Measurements from ENCODE around the gene ABHD5. TPM values are rescaled to one million over a fixed set of nuclear protein-coding genes. Genes with fewer than 3 reads are reported as not detected.

Gene ABHD5
- 13.8 and 18.3 TPM in 2 replicates for total RNA-seq (2013; cell fraction: nucleolus; rRNA removed)
- total RNA-seq (2014; rRNA removed) (6.9 and 10.5 TPM in 2 replicates), total RNA-seq (2014; rRNA removed; fragmentation: Illumina TruSeq; extraction: Trizol) (9.8 and 10.7 TPM in 2 replicates), total RNA-seq (2021) (7.7 and 8.1 TPM in 2 replicates), polyA plus RNA-seq (2011; rRNA removed) (24.4 and 29.4 TPM in 2 replicates), polyA plus RNA-seq (2014; fragmentation: Illumina TruSeq; extraction: Trizol) (9.7 and 11.5 TPM in 2 replicates), polyA plus RNA-seq (2014; fragmentation: Nextera tagmentation; extraction: Ambion mirVana) (1 to 10 TPM; 5.5 to 6.8 TPM), polyA plus RNA-seq (2014; rRNA removed) (8.1 and 8.2 TPM in 2 replicates), polyA plus RNA-seq (2016; fragmentation: Nextera tagmentation; extraction: Ambion mirVana) (10 to 100 TPM; 11.3 to 12.0 TPM), polyA minus RNA-seq (2011; rRNA and poly(A)+ RNA removed) (20.2 and 22.2 TPM in 2 replicates), Bru-seq, nascent RNA (percentile 72 among the genes with signal in this experiment), BruChase-seq, experiment 1, labeled RNA remaining after a 6-hour chase (percentile 68 among the genes with signal in this experiment), BruChase-seq, experiment 2, labeled RNA remaining after a 2-hour chase (percentile 77 among the genes with signal in this experiment)
- polyA plus RNA-seq (2011; ENCODE audit: low read depth) = 3.6 TPM
- 13.5 and 14.0 TPM in 2 replicates for polyA plus RNA-seq (2011; cell fraction: cytosol; rRNA removed)
- polyA plus RNA-seq (2011; cell fraction: nucleus; rRNA removed) = 13.4 and 14.8 TPM in 2 replicates
- 4.8 TPM in 2 replicates for polyA plus RNA-seq (2012)
- polyA minus RNA-seq (2011; cell fraction: cytosol; rRNA and poly(A)+ RNA removed) = 7.8 TPM in 2 replicates
- 8.2 and 18.8 TPM in 2 replicates for polyA minus RNA-seq (2011; cell fraction: nucleus; rRNA and poly(A)+ RNA removed)
- long read RNA-seq, experiment 1, full-length matches to known transcripts = 16 of 21 reads
- long read RNA-seq, experiment 1, partial matches to known transcripts = 1 of 21 reads
- long read RNA-seq, experiment 1, other reads (novel, unspliced or antisense) = 4 of 21 reads
- long read RNA-seq, experiment 2, full-length matches to known transcripts = 123 of 135 reads
- long read RNA-seq, experiment 2, partial matches to known transcripts = 1 of 135 reads
- long read RNA-seq, experiment 2, other reads (novel, unspliced or antisense) = 11 of 135 reads

DNA sequence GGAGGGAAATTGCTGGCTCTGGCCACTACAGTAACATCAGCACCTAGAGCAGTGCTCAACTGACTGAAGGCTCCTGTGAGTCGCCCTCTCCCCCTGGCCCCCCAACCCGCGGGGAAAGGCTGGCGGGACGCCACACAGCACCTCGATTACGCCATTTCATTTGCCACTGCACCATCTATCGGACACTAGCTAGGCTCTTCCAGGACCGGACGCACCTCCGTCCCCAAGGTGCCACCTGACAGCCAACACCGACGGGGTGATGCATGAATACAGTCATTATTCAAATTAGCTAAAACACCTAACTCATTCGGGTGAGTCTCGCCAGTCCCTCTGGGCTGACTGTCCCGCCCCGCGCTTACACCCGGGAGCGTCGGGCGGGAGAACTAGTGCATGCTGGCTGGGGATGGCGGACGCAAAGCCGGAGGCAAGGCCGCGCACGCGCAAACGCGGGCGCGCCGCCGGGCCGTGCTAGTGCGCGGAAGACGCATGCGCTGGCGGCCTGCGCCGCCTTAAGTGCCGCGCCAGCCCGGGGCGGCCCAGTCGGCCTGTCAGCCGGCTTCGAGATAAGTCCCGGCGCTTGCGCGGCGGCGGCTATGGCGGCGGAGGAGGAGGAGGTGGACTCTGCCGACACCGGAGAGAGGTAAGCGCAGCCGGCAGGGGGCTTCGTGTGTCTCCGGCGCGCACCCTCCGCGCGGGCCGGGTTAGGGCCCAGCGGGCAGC, at the start of gene ABHD5:
Gene ABHD5 (plus strand): TSS at position 539 of the 720 bp plus-strand sequence. CDS start 55 bp downstream, at position 594.
- no peaks in the 10 kb centered on the region for H3K9me3 ChIP-seq (replicated peaks; ENCODE audit: control insufficient read depth, insufficient read depth, low read length)
- in situ Hi-C loops (cut with MboI) = no loop called here
- H3K27ac ChIP-seq (ENCODE audit: control insufficient read depth, insufficient read depth) = peak within 1 kb of the TSS; percentile 47
- DNase-seq (ENCODE audit: low read depth, low spot score) = peak; percentile 82
- intact Hi-C loops (cut with micrococcal nuclease; ENCODE audit: unreplicated experiment) = loop anchor here (5.0 kb wide), 1 partner anchor 507 kb away; no protein-coding TSS in a partner anchor
- ATAC-seq = peak; percentile 91
- ChIA-PET SMC1A (ENCODE audit: uncharacterized antibody, unreplicated experiment) (no interaction called here), RAD21 (ENCODE audit: unreplicated experiment) (interaction anchor here (0.6 kb wide), 1 partner anchor 729 kb away, joined by 3 read pairs; no protein-coding TSS in a partner anchor), CTCF (interaction anchor here (0.7 to 1.5 kb wide), 3 partner anchors 148 to 427 kb away, joined by 3 to 6 read pairs (median 3); no protein-coding TSS in a partner anchor), POLR2A (interaction anchor here (0.5 to 2.2 kb wide), 3 partner anchors 69 to 945 kb away, joined by 3 to 20 read pairs (median 4); partner anchors contain the start of gene ANO10)
- no peaks in the 10 kb centered on the region for H3K27me3 ChIP-seq (replicated peaks in 1 of 2; ENCODE audit: control insufficient read depth in 2 of 2, insufficient read depth in 2 of 2, low read length in 1 of 2)
- 2% methylated on average over 64 of the region's 71 CpGs for WGBS (ENCODE audit: insufficient coverage, insufficient replicate concordance, low lambda C conversion rate, missing lambda C conversion rate)
- H4K20me1 ChIP-seq (ENCODE audit: control insufficient read depth, insufficient read depth) = no peaks in the 10 kb centered on the region
- 0 out of 2 replicates have a peak, but pooled peaks cover 8% of the 10 kb centered on the region for H3K4me1 ChIP-seq (ENCODE audit: control insufficient read depth, insufficient read depth, low read length)
- H3K4me2 ChIP-seq (ENCODE audit: control insufficient read depth, insufficient read depth) = peak within 1 kb of the TSS; percentile 89
- H2AFZ ChIP-seq (ENCODE audit: control insufficient read depth, low read depth, low read length) = peak within 1 kb of the TSS; percentile 92
- peaks cover 5% of the 10 kb centered on the region for H3K79me2 ChIP-seq (ENCODE audit: control insufficient read depth, insufficient read depth, low read length)
- no TSS peak for BruUV-seq (replicated peaks)
- peak within 1 kb of the TSS; percentile 70 for H3K9ac ChIP-seq (ENCODE audit: control insufficient read depth, insufficient read depth, low read length)
- no peaks in the 10 kb centered on the region for H3K36me3 ChIP-seq (ENCODE audit: control insufficient read depth in 2 of 2, insufficient read depth in 2 of 2, low read length in 1 of 2)
- peak within 1 kb of the TSS; percentile 90 for H3K4me3 ChIP-seq
- peak; percentile 94 for FAIRE-seq
- TF ChIP-seq HDGF (IDR thresholded peaks at IDR 0.05) = peak; percentile 71; the same call in 1 of the 2 replicates
- peak; percentile 57; the same call in 1 of the 2 replicates for TF ChIP-seq SMARCA5 (IDR thresholded peaks at IDR 0.05)
- peak; percentile 22 for TF ChIP-seq PBX3 (IDR thresholded peaks at IDR 0.05; ENCODE audit: insufficient replicate concordance, low read depth, low read length)
- peak; percentile 2 for TF ChIP-seq KLF5 (IDR thresholded peaks at IDR 0.05; ENCODE audit: partially characterized antibody)
- TF ChIP-seq, protein P1, sequence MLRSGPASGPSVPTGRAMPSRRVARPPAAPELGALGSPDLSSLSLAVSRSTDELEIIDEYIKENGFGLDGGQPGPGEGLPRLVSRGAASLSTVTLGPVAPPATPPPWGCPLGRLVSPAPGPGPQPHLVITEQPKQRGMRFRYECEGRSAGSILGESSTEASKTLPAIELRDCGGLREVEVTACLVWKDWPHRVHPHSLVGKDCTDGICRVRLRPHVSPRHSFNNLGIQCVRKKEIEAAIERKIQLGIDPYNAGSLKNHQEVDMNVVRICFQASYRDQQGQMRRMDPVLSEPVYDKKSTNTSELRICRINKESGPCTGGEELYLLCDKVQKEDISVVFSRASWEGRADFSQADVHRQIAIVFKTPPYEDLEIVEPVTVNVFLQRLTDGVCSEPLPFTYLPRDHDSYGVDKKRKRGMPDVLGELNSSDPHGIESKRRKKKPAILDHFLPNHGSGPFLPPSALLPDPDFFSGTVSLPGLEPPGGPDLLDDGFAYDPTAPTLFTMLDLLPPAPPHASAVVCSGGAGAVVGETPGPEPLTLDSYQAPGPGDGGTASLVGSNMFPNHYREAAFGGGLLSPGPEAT (IDR thresholded peaks at IDR 0.05; ENCODE audit: low read depth) = peak; percentile 50; the same call in 1 of the 2 replicates
- peak; percentile 98 for TF ChIP-seq IKZF1 (conservative IDR thresholded peaks at IDR 0.05)
- no peak for TF ChIP-seq FOXK2 (IDR thresholded peaks at IDR 0.05)
- TF ChIP-seq, protein P2, sequence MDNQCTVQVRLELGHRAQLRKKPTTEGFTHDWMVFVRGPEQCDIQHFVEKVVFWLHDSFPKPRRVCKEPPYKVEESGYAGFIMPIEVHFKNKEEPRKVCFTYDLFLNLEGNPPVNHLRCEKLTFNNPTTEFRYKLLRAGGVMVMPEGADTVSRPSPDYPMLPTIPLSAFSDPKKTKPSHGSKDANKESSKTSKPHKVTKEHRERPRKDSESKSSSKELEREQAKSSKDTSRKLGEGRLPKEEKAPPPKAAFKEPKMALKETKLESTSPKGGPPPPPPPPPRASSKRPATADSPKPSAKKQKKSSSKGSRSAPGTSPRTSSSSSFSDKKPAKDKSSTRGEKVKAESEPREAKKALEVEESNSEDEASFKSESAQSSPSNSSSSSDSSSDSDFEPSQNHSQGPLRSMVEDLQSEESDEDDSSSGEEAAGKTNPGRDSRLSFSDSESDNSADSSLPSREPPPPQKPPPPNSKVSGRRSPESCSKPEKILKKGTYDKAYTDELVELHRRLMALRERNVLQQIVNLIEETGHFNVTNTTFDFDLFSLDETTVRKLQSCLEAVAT (IDR thresholded peaks at IDR 0.05) = peak; percentile 64; the same call in 1 of the 2 replicates
- peak in 1 of 2 experiments; percentile 59; a peak in 1 of 3 replicates for TF ChIP-seq EGR1 (IDR thresholded peaks at IDR 0.05; ENCODE audit: borderline replicate concordance in 1 of 2, low read depth in 2 of 2, low read length in 2 of 2)
- no peak for TF ChIP-seq GABPA (IDR thresholded peaks at IDR 0.05; ENCODE audit: low read depth)

Data from GM12878 (cell line).